Endothelial cell of umbilical vein (primary cell): ENCODE results near the gene RPL18A.

ENCODE experiments used
- CTCF ChIP-seq, 2 donors: IDR thresholded peaks; 1 replicate in 1 of 2; 2 replicates in 1 of 2; pipeline ENCODE4 v1.5.1; 2011; ENCODE audit warnings: low read length in 2 of 2, mild to moderate bottlenecking in 2 of 2, moderate library complexity in 2 of 2, control low read depth in 1 of 2, inconsistent platforms in 1 of 2, low read depth in 1 of 2; ENCODE audit not compliant: insufficient read depth in 1 of 2; ENCODE audit errors: extremely low read depth in 1 of 2
- EZH2 ChIP-seq: IDR thresholded peaks from 2 replicates; pipeline ENCODE4 v1.6.1; 2012; ENCODE audit warnings: borderline replicate concordance, low read depth, mild to moderate bottlenecking, moderate library complexity, low read length, inconsistent platforms; ENCODE audit not compliant: severe bottlenecking
- POLR2A ChIP-seq: IDR thresholded peaks from 2 replicates; pipeline ENCODE4 v1.6.1; 2012; ENCODE audit warnings: low read depth, mild to moderate bottlenecking, control low read depth, low read length

GRCh38 chr19:17874758-17875135, 15.0 kb downstream of the RPL18A start:
- TF ChIP-seq CTCF (IDR thresholded peaks at IDR 0.05; ENCODE audit: extremely low read depth in 1 of 2, insufficient read depth in 1 of 2, low read depth in 1 of 2, low read length in 2 of 2) = no peak
- no peak for TF ChIP-seq EZH2
- no peak for TF ChIP-seq POLR2A
